SK-N-SH treated with all-trans-retinoic acid at 6 μM for 48 hours (cell line): ENCODE results near the gene ESRP2.

Experiments used
- ATAC-seq: fragments of 200-7000 bp; cut with Tn5 transposase; 3 replicates; pipeline ENCODE4 v1.9.1; 2020; ENCODE audit warnings: mild to moderate bottlenecking, moderate library complexity
- ARNTL ChIP-seq: fragments of 450-650 bp; formaldehyde crosslinking; IDR thresholded peaks from 2 replicates; pipeline ENCODE4 v1.5.0; 2020; ENCODE audit warnings: low read depth, mild to moderate bottlenecking, moderate library complexity, borderline replicate concordance
- BACH2 ChIP-seq: fragments of 250-450 bp; sonication (Bioruptor Pico); IDR thresholded peaks from 2 replicates; pipeline ENCODE4 v1.9.0; 2021; ENCODE audit warnings: mild to moderate bottlenecking, borderline replicate concordance
- CREB5 ChIP-seq: fragments of 250-450 bp; sonication (Bioruptor Pico); IDR thresholded peaks from 2 replicates; pipeline ENCODE4 v1.5.1; 2020; ENCODE audit warnings: low read depth, mild to moderate bottlenecking, moderate library complexity
- CSDC2 ChIP-seq: fragments of 250-450 bp; sonication (Bioruptor Pico); IDR thresholded peaks from 2 replicates; pipeline ENCODE4 v1.5.0; 2020; ENCODE audit warnings: mild to moderate bottlenecking, moderate library complexity
- CSRNP3 ChIP-seq: fragments of 250-450 bp; sonication (Bioruptor Pico); IDR thresholded peaks from 2 replicates; pipeline ENCODE4 v1.5.1; 2021; ENCODE audit warnings: mild to moderate bottlenecking, moderate library complexity
- ESRRG ChIP-seq: fragments of 250-450 bp; sonication (Bioruptor Pico); IDR thresholded peaks from 2 replicates; pipeline ENCODE4 v1.6.1; 2021; ENCODE audit warnings: mild to moderate bottlenecking
- GLIS3 ChIP-seq: fragments of 250-450 bp; sonication (Bioruptor Pico); IDR thresholded peaks from 2 replicates; pipeline ENCODE4 v1.5.0; 2020; ENCODE audit warnings: mild to moderate bottlenecking, moderate library complexity
- ISL1 ChIP-seq: fragments of 250-450 bp; sonication (Bioruptor Pico); IDR thresholded peaks from 2 replicates; pipeline ENCODE4 v2.1.2; 2022; ENCODE audit warnings: mild to moderate bottlenecking, moderate library complexity
- OSR1 ChIP-seq: fragments of 250-450 bp; sonication (Bioruptor Pico); IDR thresholded peaks from 2 replicates; pipeline ENCODE4 v1.8.0; 2022; ENCODE audit warnings: moderate library complexity, mild to moderate bottlenecking, inconsistent platforms
- PATZ1 ChIP-seq: fragments of 250-450 bp; sonication (Bioruptor Pico); IDR thresholded peaks from 2 replicates; pipeline ENCODE4 v1.8.0; 2020; ENCODE audit warnings: mild to moderate bottlenecking, moderate library complexity, borderline replicate concordance
- POU6F1 ChIP-seq: fragments of 250-450 bp; sonication (Bioruptor Pico); IDR thresholded peaks from 2 replicates; pipeline ENCODE4 v1.8.0; 2021; ENCODE audit warnings: low read depth, mild to moderate bottlenecking, moderate library complexity, borderline replicate concordance
- PPARA ChIP-seq: fragments of 250-450 bp; sonication (Bioruptor Pico); IDR thresholded peaks from 2 replicates; pipeline ENCODE4 v1.5.0; 2020; ENCODE audit warnings: mild to moderate bottlenecking, borderline replicate concordance
- RARB ChIP-seq: fragments of 250-450 bp; sonication (Bioruptor Pico); IDR thresholded peaks from 2 replicates; pipeline ENCODE4 v1.8.0; 2021; ENCODE audit warnings: mild to moderate bottlenecking, moderate library complexity
- SNAI2 ChIP-seq: fragments of 250-450 bp; sonication (Bioruptor Pico); IDR thresholded peaks from 2 replicates; pipeline ENCODE4 v1.5.0; 2020; ENCODE audit warnings: mild to moderate bottlenecking, moderate library complexity
- TCF4 ChIP-seq: fragments of 250-450 bp; sonication (Bioruptor Pico); IDR thresholded peaks from 2 replicates; pipeline ENCODE4 v1.8.0; 2021; ENCODE audit warnings: mild to moderate bottlenecking, moderate library complexity, borderline replicate concordance
- TOX ChIP-seq: fragments of 250-450 bp; sonication (Bioruptor Pico); IDR thresholded peaks from 2 replicates; pipeline ENCODE4 v1.8.0; 2021; ENCODE audit warnings: mild to moderate bottlenecking, moderate library complexity, borderline replicate concordance
- TSHZ2 ChIP-seq: fragments of 250-450 bp; sonication (Bioruptor Pico); IDR thresholded peaks from 2 replicates; pipeline ENCODE4 v1.5.0; 2020; ENCODE audit warnings: mild to moderate bottlenecking, moderate library complexity
- ZC3H10 ChIP-seq: fragments of 250-450 bp; sonication (Bioruptor Pico); IDR thresholded peaks from 2 replicates; pipeline ENCODE4 v1.5.1; 2021; ENCODE audit warnings: mild to moderate bottlenecking, moderate library complexity
- ZFP3 ChIP-seq: fragments of 250-450 bp; sonication (Bioruptor Pico); IDR thresholded peaks from 2 replicates; pipeline ENCODE4 v1.5.0; 2020; ENCODE audit warnings: mild to moderate bottlenecking, moderate library complexity
- ZFP30 ChIP-seq: fragments of 450-650 bp; formaldehyde crosslinking; IDR thresholded peaks from 2 replicates; pipeline ENCODE4 v1.5.0; 2022; ENCODE audit warnings: mild to moderate bottlenecking, moderate library complexity
- ZNF565 ChIP-seq: fragments of 450-650 bp; formaldehyde crosslinking; conservative IDR thresholded peaks from 2 replicates; pipeline ENCODE4 v1.5.0; 2020; ENCODE audit warnings: low read depth, mild to moderate bottlenecking, moderate library complexity
- ZNF70 ChIP-seq: fragments of 450-650 bp; formaldehyde crosslinking; IDR thresholded peaks from 2 replicates; pipeline ENCODE4 v1.5.0; 2020; ENCODE audit warnings: mild to moderate bottlenecking, moderate library complexity
- ZNF8 ChIP-seq: fragments of 450-650 bp; formaldehyde crosslinking; IDR thresholded peaks from 2 replicates; pipeline ENCODE4 v1.5.0; 2020; ENCODE audit warnings: mild to moderate bottlenecking, moderate library complexity

Gene ESRP2

GRCh38 chr16:68279726-68280558 is 44.0 kb upstream of the ESRP2 start:
- no peak for TF ChIP-seq TCF4
- no peak for TF ChIP-seq ZFP3 (CRISPR knock-in tag)
- TF ChIP-seq TOX (CRISPR knock-in tag): no peak
- no peak for TF ChIP-seq CREB5 (CRISPR knock-in tag)
- TF ChIP-seq OSR1 (CRISPR knock-in tag): no peak
- no peak for TF ChIP-seq GLIS3
- no peak for TF ChIP-seq BACH2 (CRISPR knock-in tag)
- TF ChIP-seq CSDC2: no peak
- TF ChIP-seq SNAI2 (CRISPR knock-in tag): no peak
- TF ChIP-seq ZNF565 (CRISPR knock-in tag): no peak
- no peak for TF ChIP-seq ZNF8 (CRISPR knock-in tag)
- no peak for TF ChIP-seq TSHZ2 (CRISPR knock-in tag)
- no peak for TF ChIP-seq RARB
- TF ChIP-seq ESRRG (CRISPR knock-in tag): no peak
- no peak for TF ChIP-seq ISL1 (CRISPR knock-in tag)
- TF ChIP-seq PPARA: no peak
- TF ChIP-seq ARNTL (CRISPR knock-in tag): no peak
- no peak for TF ChIP-seq ZFP30 (CRISPR knock-in tag)
- TF ChIP-seq CSRNP3: no peak
- TF ChIP-seq, all 23 proteins: peak for 0
- no peak for ATAC-seq

DNA sequence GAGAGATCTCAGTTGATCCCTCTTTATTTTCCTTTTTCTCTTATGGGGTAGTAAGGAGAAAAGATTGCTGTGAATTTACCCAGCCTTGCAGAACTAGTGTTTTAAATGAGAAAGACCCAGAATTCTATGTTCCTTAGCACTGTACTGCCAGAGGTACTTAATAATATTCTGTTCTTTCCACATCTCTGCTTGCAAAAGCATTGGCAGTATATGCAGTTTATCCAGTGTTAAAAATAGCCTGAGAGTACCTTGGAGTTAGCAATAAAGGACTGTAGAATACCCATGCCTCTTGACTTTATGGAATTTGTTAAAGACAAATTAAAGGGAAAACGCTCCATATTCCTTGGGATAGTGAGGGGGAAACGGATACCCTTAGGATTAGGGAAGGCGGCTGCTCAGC is 40.3 kb upstream of the ESRP2 start:
- no peak for TF ChIP-seq TSHZ2 (CRISPR knock-in tag)
- no peak for TF ChIP-seq CSDC2
- no peak for TF ChIP-seq PATZ1 (CRISPR knock-in tag)
- TF ChIP-seq TCF4: no peak
- TF ChIP-seq TOX (CRISPR knock-in tag): no peak
- no peak for TF ChIP-seq ISL1 (CRISPR knock-in tag)
- TF ChIP-seq PPARA: no peak
- no peak for TF ChIP-seq GLIS3
- no peak for TF ChIP-seq OSR1 (CRISPR knock-in tag)
- no peak for TF ChIP-seq ZNF565 (CRISPR knock-in tag)
- no peak for TF ChIP-seq POU6F1
- no peak for TF ChIP-seq ZNF70 (CRISPR knock-in tag)
- TF ChIP-seq ESRRG (CRISPR knock-in tag): no peak
- TF ChIP-seq SNAI2 (CRISPR knock-in tag): no peak
- TF ChIP-seq ZNF8 (CRISPR knock-in tag): no peak
- TF ChIP-seq BACH2 (CRISPR knock-in tag): no peak
- no peak for TF ChIP-seq CSRNP3
- TF ChIP-seq ZC3H10 (CRISPR knock-in tag): no peak
- TF ChIP-seq CREB5 (CRISPR knock-in tag): no peak
- no peak for TF ChIP-seq ZFP30 (CRISPR knock-in tag)
- no peak for ATAC-seq
